IMR-90 (cell line): Measurements from ENCODE around the gene GNL2. TPM values are rescaled to one million over a fixed set of nuclear protein-coding genes. Genes with fewer than 3 reads are reported as not detected.

Experiments
- ATAC-seq: fragments of 200-7000 bp; cut with Tn5 transposase; 2 replicates; pipeline ENCODE4 v1.9.1; 2020; ENCODE audit warnings: low read depth, mild to moderate bottlenecking, moderate library complexity
- BruUV-seq: library from RNA; stranded (reverse); fragments of 400-500 nt; replicated peaks from 2 replicates; lab custom pipeline; 2021; lab: Mats Ljungman, UMichigan
- CTCF ChIA-PET: fragments of 300-600 bp; formaldehyde crosslinking; extraction: SDS; loops from one replicate; lab custom pipeline; 2021; ENCODE audit warnings: antibody characterized with exemption; lab: Yijun Ruan, JAX
- POLR2A ChIA-PET: fragments of 300-600 bp; sonication (Branson Sonifier 250); formaldehyde crosslinking; loops from one replicate; lab custom pipeline; 2022; ENCODE audit warnings: antibody characterized with exemption; ENCODE audit not compliant: unreplicated experiment; lab: Charles Lee
- DNase-seq: peaks from one replicate; pipeline ENCODE4 v3.0.0; 2013
- H2AFZ ChIP-seq: replicated peaks from 2 replicates; pipeline ENCODE3; 2013; ENCODE audit warnings: low read length, mild to moderate bottlenecking; ENCODE audit not compliant: poor library complexity
- H2AK5ac ChIP-seq: 2 replicates; pipeline ENCODE4 v1.6.1; 2013; ENCODE audit warnings: low read depth, low read length, inconsistent platforms
- H2AK9ac ChIP-seq: replicated peaks from 2 replicates; pipeline ENCODE3; 2013; ENCODE audit warnings: mild to moderate bottlenecking, low read depth, low read length, moderate library complexity; ENCODE audit not compliant: poor library complexity
- H2BK120ac ChIP-seq: 2 replicates; pipeline ENCODE4 v1.6.1; 2013; ENCODE audit warnings: low read depth, low read length, inconsistent platforms
- H2BK15ac ChIP-seq: 3 replicates; pipeline ENCODE4 v1.6.1; 2013; ENCODE audit warnings: low read depth, low read length, inconsistent platforms
- H2BK20ac ChIP-seq: 2 replicates; pipeline ENCODE4 v1.6.1; 2013; ENCODE audit warnings: low read depth, mild to moderate bottlenecking, inconsistent platforms, low read length, moderate library complexity
- H2BK5ac ChIP-seq: 2 replicates; pipeline ENCODE4 v1.6.1; 2013; ENCODE audit warnings: mild to moderate bottlenecking, low read depth, low read length, inconsistent platforms; ENCODE audit not compliant: poor library complexity, severe bottlenecking
- H3K14ac ChIP-seq: replicated peaks from 2 replicates; pipeline ENCODE4 v1.6.1; 2013; ENCODE audit warnings: low read depth, low read length, inconsistent platforms
- H3K18ac ChIP-seq: 2 replicates; pipeline ENCODE4 v1.6.1; 2013; ENCODE audit warnings: low read depth, low read length, control low read depth
- H3K23ac ChIP-seq: 2 replicates; pipeline ENCODE4 v1.6.1; 2013; ENCODE audit warnings: low read depth, low read length, inconsistent platforms
- H3K27ac ChIP-seq: 2 replicates; pipeline ENCODE4 v1.5.1; 2013; ENCODE audit warnings: mild to moderate bottlenecking, control low read depth, low read length; ENCODE audit not compliant: insufficient read depth
- H3K27me3 ChIP-seq: 2 replicates; pipeline ENCODE4 v1.6.1; 2013; ENCODE audit warnings: low read length; ENCODE audit not compliant: control insufficient read depth, insufficient read depth
- H3K36me3 ChIP-seq: 2 replicates; pipeline ENCODE4 v1.6.1; 2013; ENCODE audit warnings: low read length, mixed read lengths; ENCODE audit not compliant: control insufficient read depth, insufficient read depth
- H3K4ac ChIP-seq: 2 replicates; pipeline ENCODE4 v1.6.1; 2013; ENCODE audit warnings: low read depth, low read length, inconsistent platforms
- H3K4me1 ChIP-seq: 2 replicates; pipeline ENCODE4 v1.6.1; 2013; ENCODE audit warnings: low read length, mixed read lengths; ENCODE audit not compliant: control insufficient read depth, insufficient read depth
- H3K4me2 ChIP-seq: 2 replicates; pipeline ENCODE4 v1.6.1; 2013; ENCODE audit warnings: low read depth, mild to moderate bottlenecking, control low read depth, low read length, moderate library complexity
- H3K4me3 ChIP-seq: 2 replicates; pipeline ENCODE4 v1.5.1; 2013; ENCODE audit warnings: low read depth, mild to moderate bottlenecking, control low read depth, low read length, moderate library complexity; ENCODE audit not compliant: insufficient read depth
- H3K56ac ChIP-seq: 2 replicates; pipeline ENCODE4 v1.6.1; 2013; ENCODE audit warnings: low read length, inconsistent platforms; ENCODE audit not compliant: insufficient read depth; ENCODE audit errors: extremely low read depth
- H3K79me1 ChIP-seq, 2 experiments: 2 replicates each; pipeline ENCODE4 v1.6.1; 2013; ENCODE audit warnings: low read length in 2 of 2, inconsistent platforms in 1 of 2, low read depth in 1 of 2
- H3K9ac ChIP-seq: 2 replicates; pipeline ENCODE4 v1.6.1; 2013; ENCODE audit warnings: low read depth, low read length, control low read depth
- H3K9me1 ChIP-seq: 2 replicates; pipeline ENCODE4 v1.6.1; 2013; ENCODE audit warnings: low read length, inconsistent platforms; ENCODE audit not compliant: insufficient read depth
- H3K9me3 ChIP-seq: 2 replicates; pipeline ENCODE4 v1.6.1; 2013; ENCODE audit warnings: low read length; ENCODE audit not compliant: control insufficient read depth, insufficient read depth
- H4K20me1 ChIP-seq: 2 replicates; pipeline ENCODE4 v1.6.1; 2013; ENCODE audit warnings: low read length, inconsistent platforms; ENCODE audit not compliant: insufficient read depth
- H4K5ac ChIP-seq: 2 replicates; pipeline ENCODE4 v1.6.1; 2013; ENCODE audit warnings: mild to moderate bottlenecking, low read depth, low read length, control low read depth
- H4K8ac ChIP-seq, 2 experiments: 2 replicates each; pipeline ENCODE4 v1.6.1; 2013; ENCODE audit warnings: low read depth in 2 of 2, low read length in 2 of 2, control low read depth in 1 of 2, inconsistent platforms in 1 of 2
- H4K91ac ChIP-seq: 2 replicates; pipeline ENCODE4 v1.6.1; 2013; ENCODE audit warnings: low read depth, low read length, inconsistent platforms; ENCODE audit not compliant: insufficient read depth
- BHLHE40 ChIP-seq: fragments of 150-350 bp; IDR thresholded peaks from 2 replicates; pipeline ENCODE4 v1.6.1; 2016; ENCODE audit warnings: mild to moderate bottlenecking, low read depth, low read length
- CTCF ChIP-seq: conservative IDR thresholded peaks from 2 replicates; pipeline ENCODE4 v1.5.1; 2012; ENCODE audit warnings: mild to moderate bottlenecking, low read depth, low read length, improper control_type of control experiment
- ELK1 ChIP-seq: fragments of 150-350 bp; IDR thresholded peaks from 2 replicates; pipeline ENCODE4 v1.6.1; 2016; ENCODE audit warnings: low read depth, mild to moderate bottlenecking, low read length, moderate library complexity, borderline replicate concordance
- FOS ChIP-seq: fragments of 150-350 bp; IDR thresholded peaks from 2 replicates; pipeline ENCODE4 v1.6.1; 2016; ENCODE audit warnings: low read depth, low read length
- MAZ ChIP-seq: IDR thresholded peaks from 2 replicates; pipeline ENCODE4 v1.6.1; 2012; ENCODE audit warnings: low read depth, mild to moderate bottlenecking, low read length, improper control_type of control experiment, moderate library complexity, borderline replicate concordance
- MXI1 ChIP-seq: IDR thresholded peaks from 2 replicates; pipeline ENCODE4 v1.6.1; 2012; ENCODE audit warnings: low read depth, mild to moderate bottlenecking, low read length, moderate library complexity, borderline replicate concordance
- POLR2A ChIP-seq: IDR thresholded peaks from 2 replicates; pipeline ENCODE4 v1.6.1; 2012; ENCODE audit warnings: mild to moderate bottlenecking, low read depth, low read length
- RAD21 ChIP-seq: IDR thresholded peaks from 2 replicates; pipeline ENCODE4 v1.6.1; 2012; ENCODE audit warnings: low read length, improper control_type of control experiment
- RFX5 ChIP-seq: IDR thresholded peaks from 2 replicates; pipeline ENCODE4 v1.8.0; 2012; ENCODE audit warnings: low read depth, mild to moderate bottlenecking, low read length, moderate library complexity
- USF2 ChIP-seq: fragments of 150-350 bp; IDR thresholded peaks from 2 replicates; pipeline ENCODE4 v1.6.1; 2017; ENCODE audit warnings: mild to moderate bottlenecking, antibody characterized with exemption, low read length, low read depth
- WGBS, 2 experiments: methylation state at CpG; one replicate each; pipeline versions ENCODE4 v1.1.5 to v1.1.7; 2013; ENCODE audit warnings: missing lambda C conversion rate in 2 of 2; ENCODE audit not compliant: insufficient read length in 1 of 2; ENCODE audit errors: extremely low coverage in 2 of 2; 5-methylcytosine and 5-hydroxymethylcytosine counted together
- dilution Hi-C: fragments of 300-500 bp; cut with HindIII; formaldehyde crosslinking; loops from one replicate; pipeline ENCODE4 v1.14.3; 2018; ENCODE audit warnings: low sequenced_read_pairs; ENCODE audit not compliant: unreplicated experiment
- in situ Hi-C: fragments of 300-500 bp; cut with MboI; formaldehyde crosslinking; loops from 3 replicates; pipeline ENCODE4 v1.14.3; 2019; ENCODE audit warnings: low sequenced_read_pairs, inconsistent platforms, mixed read lengths
- intact Hi-C: fragments of 100-400 bp; cut with micrococcal nuclease; formaldehyde crosslinking; loops from 2 replicates; pipeline ENCODE4 v1.10.0; 2022
- polyA plus RNA-seq, 3 experiments: library from polyadenylated mRNA; depleted of rRNA; stranded (reverse); fragments of >200 nt; gene quantifications; 2 replicates each; pipeline ENCODE4 v1.2.3, GENCODE V29; 2012; ENCODE audit warnings: low replicate concordance in 1 of 3
- total RNA-seq: library from RNA; depleted of rRNA; stranded (reverse); fragments of >200 nt; gene quantifications from 2 replicates; pipeline ENCODE4 v1.2.3, GENCODE V29; 2012

Gene GNL2
- total and polyA plus RNA-seq, 2 of the 4 experiments (the other 2 are of a cell fraction) = 42.9 to 77.4 TPM

- intact Hi-C loops (no loop called here), in situ Hi-C loops (no loop called here)
- no TSS peak for BruUV-seq
Measured at GRCh38 chr1:37553927-37554808, 41.6 kb downstream of the GNL2 start, which contains the start of gene SNIP1. SNIP1 (minus strand) TSS chr1:37554293; CDS start chr1:37554229, 64 bp downstream.

More at GRCh38 chr1:37553927-37554808, 41.6 kb downstream of the GNL2 start, which contains the start of gene SNIP1:
- Histone ChIP-seq H2BK120ac (peak within 1 kb of the TSS; percentile 42; the same call in 1 of the 2 replicates), H3K4me2 (peak within 1 kb of the TSS; percentile 99), H2BK20ac (no peak within 1 kb of the TSS), H3K4me1 (peaks cover 3% of the 10 kb centered on the region), H3K56ac (no peak within 1 kb of the TSS), H3K27ac (peak within 1 kb of the TSS; percentile 70), H3K36me3 (peaks cover 10% of the 10 kb centered on the region), H3K27me3 (no peaks in the 10 kb centered on the region), H2AK9ac (peak within 1 kb of the TSS; percentile 7), H4K8ac (peak within 1 kb of the TSS; percentile 68 to 87), H2AFZ (peak within 1 kb of the TSS; percentile 91), H3K9me3 (no peaks in the 10 kb centered on the region), H3K4ac (peak within 1 kb of the TSS; percentile 74), H3K4me3 (peak within 1 kb of the TSS; percentile 88), H3K18ac (no peak within 1 kb of the TSS), H3K14ac (peak within 1 kb of the TSS; percentile 39), H4K91ac (peak within 1 kb of the TSS; percentile 53), H4K5ac (peak within 1 kb of the TSS; percentile 53), H3K9ac (peak within 1 kb of the TSS; percentile 78), H3K79me1 (peaks cover 9 to 28% of the 10 kb centered on the region in 2 experiments; a peak in 3 of 4 replicates), H2BK5ac (peak within 1 kb of the TSS; percentile 61), H4K20me1 (peaks cover 16% of the 10 kb centered on the region; the same call in 1 of the 2 replicates), H3K23ac (peak within 1 kb of the TSS; percentile 22), H2AK5ac (peak within 1 kb of the TSS; percentile 62), H2BK15ac (no peak within 1 kb of the TSS), H3K9me1 (peaks cover 4% of the 10 kb centered on the region; the same call in 1 of the 2 replicates)
- dilution Hi-C loops = no loop called here
- 18% methylated on average over 26 of the region's 54 CpGs; no CpG with 5 or more reads in 1 of the 2 experiments for WGBS, 2 experiments
- ATAC-seq (peak; percentile 71), DNase-seq (peak; percentile 88)
- ChIA-PET POLR2A (no interaction called here), CTCF (no interaction called here)
- TF ChIP-seq FOS (0 out of 2 replicates have a peak, but pooled peaks have one; percentile 6), RAD21 (0 out of 2 replicates have a peak, but pooled peaks have one; percentile 1), BHLHE40 (peak; percentile 87), USF2 (peak; percentile 94), POLR2A (peak; percentile 94), RFX5 (no peak), MXI1 (peak; percentile 79), ELK1 (peak; percentile 32; the same call in 1 of the 2 replicates), CTCF (no peak), MAZ (peak; percentile 8; the same call in 1 of the 2 replicates)
